Measurements from ENCODE around the gene MED13. TPM values are rescaled to one million over a fixed set of nuclear protein-coding genes. Genes with fewer than 3 reads are reported as not detected.
"Not testable (repeated sequence)": the region's sequence is repeated elsewhere in the genome, so short reads cannot be mapped to it uniquely, and the experiment has no call there.

Gene MED13
- total RNA-seq, 1 experiment from 2014 or later, result 77.6 TPM

GRCh38 chr17:62004388-62004787 lies 60.7 kb downstream of the MED13 start:
- Histone ChIP-seq H3K36me3 (ENCODE audit: control insufficient read depth, insufficient read depth, low read length) (no peaks in the 10 kb centered on the region), H3K4me3 (ENCODE audit: low read depth, low read length) (no peak overlapping the region), H3K27me3 (replicated peaks; ENCODE audit: control insufficient read depth, insufficient read depth, low read length) (no peaks in the 10 kb centered on the region), H3K9me3 (no peaks in the 10 kb centered on the region), H3K4me1 (no peaks in the 10 kb centered on the region)
- no peak for TF ChIP-seq CTCF (IDR thresholded peaks at IDR 0.05; ENCODE audit: insufficient read depth in 1 of 2, low read depth in 1 of 2, low read length in 1 of 2, severe bottlenecking in 1 of 2, unreplicated experiment in 1 of 2)
- Mint-ChIP-seq H3K36me3 (ENCODE audit: insufficient read depth, unreplicated experiment) (peaks cover 97% of the 10 kb centered on the region), H3K27me3 (ENCODE audit: insufficient read depth, unreplicated experiment) (no peaks in the 10 kb centered on the region), H3K27ac (ENCODE audit: unreplicated experiment) (no peak overlapping the region), H3K4me1 (ENCODE audit: low read depth, unreplicated experiment) (peaks cover 4% of the 10 kb centered on the region), H3K4me3 (ENCODE audit: unreplicated experiment) (no peak overlapping the region), H3K9me3 (ENCODE audit: unreplicated experiment) (no peaks in the 10 kb centered on the region)
- ChIA-PET POLR2A (no interaction called here), CTCF (no interaction called here)
- intact Hi-C loops (cut with micrococcal nuclease; ENCODE audit: unreplicated experiment), result no loop called here
- BruUV-seq (replicated peaks), result no TSS peak
- no peak for DNase-seq

- CTCF ChIA-PET; intact Hi-C loops (cut with micrococcal nuclease; ENCODE audit: unreplicated experiment); H3K9me3 Mint-ChIP-seq (ENCODE audit: unreplicated experiment); H3K4me3 ChIP-seq (ENCODE audit: low read depth, low read length); H3K9me3 ChIP-seq; H3K36me3 ChIP-seq (ENCODE audit: control insufficient read depth, insufficient read depth, low read length); H3K4me1 ChIP-seq; H3K27me3 Mint-ChIP-seq (ENCODE audit: insufficient read depth, unreplicated experiment); H3K4me1 Mint-ChIP-seq (ENCODE audit: low read depth, unreplicated experiment); H3K4me3 Mint-ChIP-seq (ENCODE audit: unreplicated experiment); BruUV-seq (replicated peaks); DNase-seq; H3K27me3 ChIP-seq (replicated peaks; ENCODE audit: control insufficient read depth, insufficient read depth, low read length); POLR2A ChIA-PET; H3K27ac Mint-ChIP-seq (ENCODE audit: unreplicated experiment): not testable (repeated sequence)
- peaks cover 89% of the 10 kb centered on the region for H3K36me3 Mint-ChIP-seq (ENCODE audit: insufficient read depth, unreplicated experiment)
Measured at GRCh38 chr17:62003141-62003540, 61.9 kb downstream of the MED13 start.

GRCh38 chr17:62001105-62001504 lies 64.0 kb downstream of the MED13 start:
- H3K27me3 ChIP-seq (replicated peaks; ENCODE audit: control insufficient read depth, insufficient read depth, low read length), result no peaks in the 10 kb centered on the region
- Mint-ChIP-seq H3K9me3 (ENCODE audit: unreplicated experiment) (no peaks in the 10 kb centered on the region), H3K4me3 (ENCODE audit: unreplicated experiment) (no peak overlapping the region), H3K27ac (ENCODE audit: unreplicated experiment) (no peak overlapping the region), H3K36me3 (ENCODE audit: insufficient read depth, unreplicated experiment) (peaks cover 77% of the 10 kb centered on the region), H3K4me1 (ENCODE audit: low read depth, unreplicated experiment) (peaks cover 13% of the 10 kb centered on the region), H3K27me3 (ENCODE audit: insufficient read depth, unreplicated experiment) (no peaks in the 10 kb centered on the region)
- CTCF ChIA-PET, result no interaction called here
- no peaks in the 10 kb centered on the region; the same call in none of the 2 replicates for H3K4me1 ChIP-seq
- no peak for DNase-seq
- intact Hi-C loops (cut with micrococcal nuclease; ENCODE audit: unreplicated experiment), result no loop called here
- BruUV-seq (replicated peaks), result no TSS peak
- H3K4me3 ChIP-seq (ENCODE audit: low read depth, low read length), result no peak overlapping the region
- POLR2A ChIA-PET, result no interaction called here
- no peaks in the 10 kb centered on the region for H3K9me3 ChIP-seq
- no peaks in the 10 kb centered on the region for H3K36me3 ChIP-seq (ENCODE audit: control insufficient read depth, insufficient read depth, low read length)
- no peak for TF ChIP-seq CTCF (IDR thresholded peaks at IDR 0.05; ENCODE audit: insufficient read depth in 1 of 2, low read depth in 1 of 2, low read length in 1 of 2, severe bottlenecking in 1 of 2, unreplicated experiment in 1 of 2)

- intact Hi-C loops (cut with micrococcal nuclease; ENCODE audit: unreplicated experiment), result no loop called here
- BruUV-seq (replicated peaks), result no TSS peak
- Mint-ChIP-seq H3K36me3 (ENCODE audit: insufficient read depth, unreplicated experiment) (peaks cover 76% of the 10 kb centered on the region), H3K27me3 (ENCODE audit: insufficient read depth, unreplicated experiment) (no peaks in the 10 kb centered on the region), H3K4me1 (ENCODE audit: low read depth, unreplicated experiment) (peaks cover 13% of the 10 kb centered on the region), H3K27ac (ENCODE audit: unreplicated experiment) (peak overlapping the region; percentile 5), H3K9me3 (ENCODE audit: unreplicated experiment) (no peaks in the 10 kb centered on the region), H3K4me3 (ENCODE audit: unreplicated experiment) (no peak overlapping the region)
- H3K27me3 ChIP-seq (replicated peaks; ENCODE audit: control insufficient read depth, insufficient read depth, low read length), result no peaks in the 10 kb centered on the region
- no peak for DNase-seq
- no peaks in the 10 kb centered on the region for H3K9me3 ChIP-seq
- ChIA-PET POLR2A (no interaction called here), CTCF (no interaction called here)
- no peak overlapping the region for H3K4me3 ChIP-seq (ENCODE audit: low read depth, low read length)
- no peaks in the 10 kb centered on the region; the same call in none of the 2 replicates for H3K4me1 ChIP-seq
- no peaks in the 10 kb centered on the region for H3K36me3 ChIP-seq (ENCODE audit: control insufficient read depth, insufficient read depth, low read length)
- TF ChIP-seq CTCF (IDR thresholded peaks at IDR 0.05; ENCODE audit: insufficient read depth in 1 of 2, low read depth in 1 of 2, low read length in 1 of 2, severe bottlenecking in 1 of 2, unreplicated experiment in 1 of 2), result no peak
Measured at GRCh38 chr17:62000186-62000585, 64.9 kb downstream of the MED13 start.

- H3K4me1 Mint-ChIP-seq (ENCODE audit: low read depth, unreplicated experiment), result peaks cover 13% of the 10 kb centered on the region
- H3K36me3 ChIP-seq (ENCODE audit: control insufficient read depth, insufficient read depth, low read length); DNase-seq; POLR2A ChIA-PET; H3K9me3 ChIP-seq; H3K27me3 Mint-ChIP-seq (ENCODE audit: insufficient read depth, unreplicated experiment); H3K4me3 ChIP-seq (ENCODE audit: low read depth, low read length); H3K4me1 ChIP-seq; H3K27ac Mint-ChIP-seq (ENCODE audit: unreplicated experiment); intact Hi-C loops (cut with micrococcal nuclease; ENCODE audit: unreplicated experiment); H3K9me3 Mint-ChIP-seq (ENCODE audit: unreplicated experiment); H3K4me3 Mint-ChIP-seq (ENCODE audit: unreplicated experiment); BruUV-seq (replicated peaks); H3K27me3 ChIP-seq (replicated peaks; ENCODE audit: control insufficient read depth, insufficient read depth, low read length): not testable (repeated sequence)
- CTCF ChIA-PET, result interaction anchor here (0.5 to 1.5 kb wide), 2 partner anchors 67 to 111 kb away, joined by 3 to 6 read pairs; no protein-coding TSS in a partner anchor
- H3K36me3 Mint-ChIP-seq (ENCODE audit: insufficient read depth, unreplicated experiment), result peaks cover 75% of the 10 kb centered on the region
Measured at GRCh38 chr17:61998534-61998933, 66.5 kb downstream of the MED13 start.

Data from Caco-2 (cell line).